HG03039 (cell line): Measurements from ENCODE around the gene UVSSA.

Experiments used
- ATAC-seq: cut with Tn5 transposase; IDR thresholded peaks from one replicate; pipeline ENCODE4 v1.9.1; 2021; ENCODE audit warnings: mild to moderate bottlenecking, moderate library complexity; ENCODE audit not compliant: unreplicated experiment

UVSSA gene

GRCh38 chr4:1373892-1374705 lies 27.1 kb downstream of the UVSSA start:
- no peak for ATAC-seq

- no peak for ATAC-seq
Measured at GRCh38 chr4:1374706-1375045, 27.7 kb downstream of the UVSSA start.

GRCh38 chr4:1375051-1375721 lies 28.2 kb downstream of the UVSSA start:
- no peak for ATAC-seq

- no peak for ATAC-seq
Measured at GRCh38 chr4:1375761-1376322, 28.8 kb downstream of the UVSSA start.

GRCh38 chr4:1376391-1376840 lies 29.4 kb downstream of the UVSSA start:
- no peak for ATAC-seq

GRCh38 chr4:1376841-1377605 lies 30.0 kb downstream of the UVSSA start:
- no peak for ATAC-seq

GRCh38 chr4:1377606-1378261 lies 30.7 kb downstream of the UVSSA start:
- ATAC-seq = no peak

- no peak for ATAC-seq
Measured at GRCh38 chr4:1378559-1379231, 31.7 kb downstream of the UVSSA start.

GRCh38 chr4:1379351-1379781 lies 32.4 kb downstream of the UVSSA start:
- no peak for ATAC-seq

GRCh38 chr4:1379801-1380331 lies 32.9 kb downstream of the UVSSA start:
- no peak for ATAC-seq

- no peak for ATAC-seq
Measured at GRCh38 chr4:1380368-1381151, 33.6 kb downstream of the UVSSA start.

GRCh38 chr4:1381181-1381621 lies 34.2 kb downstream of the UVSSA start:
- no peak for ATAC-seq

GRCh38 chr4:1381944-1382541 lies 35.0 kb downstream of the UVSSA start:
- no peak for ATAC-seq

GRCh38 chr4:1382776-1383727 lies 36.0 kb downstream of the UVSSA start:
- ATAC-seq = no peak

GRCh38 chr4:1383728-1384591 lies 37.0 kb downstream of the UVSSA start:
- no peak for ATAC-seq

- no peak for ATAC-seq
Measured at GRCh38 chr4:1384675-1385372, 37.8 kb downstream of the UVSSA start.
